ENCODE measurements around the gene SDHB. TPM values are rescaled to one million over a fixed set of nuclear protein-coding genes. Genes with fewer than 3 reads are reported as not detected.
A peak's percentile ranks its signal among the peaks of the same experiment; 100 is the strongest.

SDHB gene
- total RNA-seq, 4 donors from 2014 or later: 53.0 to 152 (median 74.7) TPM

GRCh38 chr1:17061892-17062291 is 8.1 kb upstream of the SDHB start:
- no peak for DNase-seq
- no peaks in the 10 kb centered on the region for H3K36me3 ChIP-seq
- H3K9me3 ChIP-seq: no peaks in the 10 kb centered on the region
- no peak overlapping the region for H3K4me3 ChIP-seq
- intact Hi-C loops (cut with DNase I; ENCODE audit: low total_unique reads): no loop called here
- H3K4me1 ChIP-seq: no peaks in the 10 kb centered on the region
- no peaks in the 10 kb centered on the region for H3K27me3 ChIP-seq
- TF ChIP-seq POLR2A (IDR thresholded peaks at IDR 0.05): no peak
- TF ChIP-seq, protein P1, sequence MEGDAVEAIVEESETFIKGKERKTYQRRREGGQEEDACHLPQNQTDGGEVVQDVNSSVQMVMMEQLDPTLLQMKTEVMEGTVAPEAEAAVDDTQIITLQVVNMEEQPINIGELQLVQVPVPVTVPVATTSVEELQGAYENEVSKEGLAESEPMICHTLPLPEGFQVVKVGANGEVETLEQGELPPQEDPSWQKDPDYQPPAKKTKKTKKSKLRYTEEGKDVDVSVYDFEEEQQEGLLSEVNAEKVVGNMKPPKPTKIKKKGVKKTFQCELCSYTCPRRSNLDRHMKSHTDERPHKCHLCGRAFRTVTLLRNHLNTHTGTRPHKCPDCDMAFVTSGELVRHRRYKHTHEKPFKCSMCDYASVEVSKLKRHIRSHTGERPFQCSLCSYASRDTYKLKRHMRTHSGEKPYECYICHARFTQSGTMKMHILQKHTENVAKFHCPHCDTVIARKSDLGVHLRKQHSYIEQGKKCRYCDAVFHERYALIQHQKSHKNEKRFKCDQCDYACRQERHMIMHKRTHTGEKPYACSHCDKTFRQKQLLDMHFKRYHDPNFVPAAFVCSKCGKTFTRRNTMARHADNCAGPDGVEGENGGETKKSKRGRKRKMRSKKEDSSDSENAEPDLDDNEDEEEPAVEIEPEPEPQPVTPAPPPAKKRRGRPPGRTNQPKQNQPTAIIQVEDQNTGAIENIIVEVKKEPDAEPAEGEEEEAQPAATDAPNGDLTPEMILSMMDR (IDR thresholded peaks at IDR 0.05): no peak
- no peak overlapping the region for H3K27ac ChIP-seq

GRCh38 chr1:17061486-17061885 is 7.7 kb upstream of the SDHB start:
- TF ChIP-seq, protein P1 (IDR thresholded peaks at IDR 0.05): no peak
- TF ChIP-seq POLR2A (IDR thresholded peaks at IDR 0.05): no peak
- Histone ChIP-seq H3K4me3 (no peak overlapping the region), H3K27ac (no peak overlapping the region), H3K4me1 (no peaks in the 10 kb centered on the region), H3K9me3 (no peaks in the 10 kb centered on the region), H3K27me3 (no peaks in the 10 kb centered on the region), H3K36me3 (no peaks in the 10 kb centered on the region)
- no peak for DNase-seq
- intact Hi-C loops (cut with DNase I; ENCODE audit: low total_unique reads): no loop called here

GRCh38 chr1:17060306-17060749 is 6.5 kb upstream of the SDHB start:
- no peak for TF ChIP-seq POLR2A (IDR thresholded peaks at IDR 0.05)
- TF ChIP-seq, protein P1 (IDR thresholded peaks at IDR 0.05): no peak
- no peak for DNase-seq
- H3K9me3 ChIP-seq: no peaks in the 10 kb centered on the region
- H3K27ac ChIP-seq: no peak overlapping the region
- H3K4me3 ChIP-seq: no peak overlapping the region
- H3K4me1 ChIP-seq: no peaks in the 10 kb centered on the region
- H3K27me3 ChIP-seq: no peaks in the 10 kb centered on the region
- intact Hi-C loops (cut with DNase I; ENCODE audit: low total_unique reads): no loop called here
- H3K36me3 ChIP-seq: no peaks in the 10 kb centered on the region

GRCh38 chr1:17059391-17060305 is 5.8 kb upstream of the SDHB start:
- TF ChIP-seq, protein P1 (IDR thresholded peaks at IDR 0.05): peak; percentile 14 to 47 (median 29)
- TF ChIP-seq POLR2A (IDR thresholded peaks at IDR 0.05): no peak
- intact Hi-C loops (cut with DNase I; ENCODE audit: low total_unique reads): no loop called here
- DNase-seq: peak in 1 of 2 donors; percentile 19
- Histone ChIP-seq H3K4me3 (no peak overlapping the region), H3K27ac (no peak overlapping the region), H3K4me1 (no peaks in the 10 kb centered on the region), H3K36me3 (no peaks in the 10 kb centered on the region), H3K9me3 (no peaks in the 10 kb centered on the region), H3K27me3 (no peaks in the 10 kb centered on the region)

- no peak for DNase-seq
- Histone ChIP-seq H3K4me3 (no peak overlapping the region), H3K4me1 (peaks cover 0 to 7% of the 10 kb centered on the region in 2 donors), H3K27ac (no peak overlapping the region), H3K36me3 (no peaks in the 10 kb centered on the region), H3K27me3 (no peaks in the 10 kb centered on the region), H3K9me3 (no peaks in the 10 kb centered on the region)
- TF ChIP-seq POLR2A (IDR thresholded peaks at IDR 0.05): no peak
- TF ChIP-seq, protein P1 (IDR thresholded peaks at IDR 0.05): no peak
- intact Hi-C loops (cut with DNase I; ENCODE audit: low total_unique reads): no loop called here
These were observed 2.7 kb upstream of the SDHB start for GRCh38 chr1:17056551-17056950.

Measured in uterus (tissue), 4 donors.